ENCODE results near the gene SNAP47.
"Not testable (repeated sequence)": the region's sequence is repeated elsewhere in the genome, so short reads cannot be mapped to it uniquely, and the experiment has no call there.

Gene SNAP47

DNA sequence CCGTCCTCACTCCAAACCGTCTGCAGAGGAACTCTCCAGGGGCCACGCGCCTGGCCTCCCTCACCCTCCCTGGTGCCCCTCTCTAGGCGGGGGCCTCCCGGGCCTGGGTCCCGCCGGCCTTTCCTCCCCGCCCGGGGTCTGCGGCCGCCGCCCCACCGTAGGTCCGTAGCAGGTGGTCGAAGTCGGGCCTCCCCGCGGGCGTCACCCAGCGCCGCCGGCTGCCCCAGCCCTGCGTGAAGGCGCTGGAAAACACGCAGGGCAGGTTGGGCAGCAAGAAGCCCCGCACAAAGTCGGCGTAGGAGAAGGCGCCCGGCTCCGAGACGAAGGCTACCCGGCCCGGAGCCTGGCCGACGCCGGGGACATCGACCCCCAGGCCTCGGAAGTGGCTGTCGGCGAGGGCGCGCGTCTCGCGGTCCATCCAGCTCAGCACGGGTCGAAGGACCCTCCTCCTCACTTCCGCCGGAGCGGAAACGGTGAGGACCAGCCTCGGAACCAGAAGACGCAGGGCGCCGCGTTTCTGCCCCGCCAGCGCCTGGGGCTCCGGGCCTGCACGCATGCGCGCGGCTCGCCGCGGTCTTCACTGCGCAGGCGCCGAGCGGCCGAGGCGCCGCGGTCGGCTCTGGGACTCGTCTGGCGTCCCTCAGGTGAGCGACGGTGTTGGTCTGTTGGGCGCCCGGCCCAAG lies at the start of gene SNAP47, which contains the start of gene JMJD4:
TSS of gene SNAP47 (plus strand) at position 580 of the 683 bp plus-strand sequence. CDS start 12,302 bp downstream, outside the sequence.
TSS of gene JMJD4 (minus strand) at position 447 of the 683 bp plus-strand sequence. CDS start at position 418, 29 bp downstream.
- peak; percentile 89 for DNase-seq (ENCODE audit: low read depth)

- DNase-seq (ENCODE audit: low read depth): no peak
These were observed 49.4 kb upstream of the SNAP47 start for GRCh38 chr1:227685807-227686206.

DNA sequence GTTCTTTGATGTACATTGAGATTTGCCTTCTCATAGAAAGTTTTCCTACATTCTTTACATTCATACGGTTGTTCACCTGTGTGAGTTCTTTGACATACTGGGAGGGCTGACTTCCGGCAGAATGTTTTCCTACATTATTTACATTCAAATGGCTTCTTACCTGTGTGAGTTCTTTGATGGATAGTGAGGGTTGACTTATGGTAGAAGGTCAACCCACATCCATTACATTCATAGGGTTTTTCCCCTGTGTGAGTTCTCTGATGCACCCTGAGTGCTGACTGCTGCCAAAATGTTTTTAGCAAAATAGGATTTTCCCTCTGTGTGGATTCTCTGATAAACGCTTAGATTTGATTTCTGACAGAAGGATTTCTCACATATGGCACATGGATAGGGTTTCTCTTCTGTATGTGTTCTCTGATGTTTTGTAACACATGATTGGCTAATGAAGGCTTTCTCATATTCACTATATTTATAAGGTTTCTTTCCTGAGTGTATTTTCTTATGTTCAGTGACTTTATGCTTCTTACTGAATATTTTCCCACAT lies 37.8 kb upstream of the SNAP47 start:
- no peak for DNase-seq (ENCODE audit: low read depth)

DNA sequence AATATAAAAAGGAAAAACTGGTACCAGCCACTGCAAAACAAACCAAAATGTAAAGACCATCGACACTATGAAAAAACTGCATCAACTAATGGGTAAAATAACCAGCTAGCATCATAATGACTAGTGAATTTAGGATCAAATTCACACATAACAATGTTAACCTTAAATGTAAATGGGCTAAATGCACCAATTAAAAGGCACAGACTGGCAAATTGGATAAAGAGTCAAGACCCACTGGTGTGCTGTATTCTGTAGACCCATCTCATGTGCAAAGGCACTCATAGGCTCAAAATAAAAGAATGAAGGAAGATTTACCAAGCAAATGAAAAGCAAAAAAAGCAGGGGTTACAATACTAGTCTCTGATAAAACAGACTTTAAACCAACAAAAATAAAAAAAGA lies 33.6 kb upstream of the SNAP47 start:
- DNase-seq (ENCODE audit: low read depth): not testable (repeated sequence)

GRCh38 chr1:227707846-227708245 lies 27.4 kb upstream of the SNAP47 start:
- DNase-seq (ENCODE audit: low read depth): no peak

DNA sequence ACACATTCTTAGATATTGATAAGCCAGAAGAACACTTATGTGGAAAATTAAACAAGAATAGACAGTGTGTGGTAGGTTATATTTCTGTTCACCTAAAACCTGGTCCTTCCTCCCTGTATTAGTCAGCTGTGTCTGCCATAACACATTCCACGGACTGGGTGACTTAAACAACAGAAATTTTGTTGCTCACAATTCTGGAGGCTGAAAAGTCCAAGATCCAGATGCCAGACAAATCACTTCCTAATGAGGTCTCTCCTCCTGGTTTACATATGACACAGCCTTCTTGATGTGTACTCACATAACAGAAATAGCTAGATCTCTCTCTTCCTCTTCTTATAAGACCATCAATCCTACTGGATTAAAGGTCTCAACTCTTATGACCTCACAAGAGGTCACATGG lies 25.8 kb upstream of the SNAP47 start:
- no peak for DNase-seq (ENCODE audit: low read depth)

DNA sequence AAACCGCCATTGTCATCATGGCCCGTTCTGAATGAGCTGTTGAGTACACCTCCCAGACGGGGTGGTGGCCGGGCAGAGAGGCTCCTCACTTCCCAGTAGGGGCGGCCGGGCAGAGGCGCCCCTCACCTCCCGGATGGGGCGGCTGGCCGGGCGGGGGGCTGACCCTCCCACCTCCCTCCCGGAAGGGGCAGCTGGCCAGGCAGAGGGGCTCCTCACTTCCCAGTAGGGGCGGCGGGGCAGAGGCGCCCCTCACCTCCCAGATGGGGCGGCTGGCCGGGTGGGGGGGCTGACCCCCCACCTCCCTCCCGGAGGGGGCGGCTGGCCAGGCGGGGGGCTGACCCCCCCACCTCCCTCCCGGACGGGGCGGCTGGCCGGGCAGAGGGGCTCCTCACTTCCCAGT lies 24.8 kb upstream of the SNAP47 start:
- DNase-seq (ENCODE audit: low read depth): not testable (repeated sequence)

DNA sequence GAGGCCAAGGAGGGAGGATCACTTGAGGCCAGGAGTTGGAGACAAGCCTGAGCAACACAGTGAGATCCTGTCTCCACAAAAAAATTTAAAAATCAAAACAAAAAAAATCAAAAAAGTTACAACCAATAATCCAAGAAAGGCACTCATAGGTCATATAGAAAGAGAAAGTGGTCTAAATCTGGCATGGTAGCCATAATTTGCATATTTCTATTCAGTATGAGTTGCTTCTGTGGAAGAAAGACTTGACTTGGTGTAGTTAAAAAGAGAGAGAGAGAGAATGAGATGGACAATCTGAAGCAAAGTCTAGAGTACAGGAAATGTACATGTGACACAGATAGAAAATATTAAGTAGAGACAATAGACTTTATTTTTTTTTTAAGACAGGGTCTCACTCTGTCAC lies 22.6 kb upstream of the SNAP47 start:
- DNase-seq (ENCODE audit: low read depth): no peak

GRCh38 chr1:227718932-227719331 lies 16.3 kb upstream of the SNAP47 start:
- no peak for DNase-seq (ENCODE audit: low read depth)

GRCh38 chr1:227723474-227723873 lies 11.8 kb upstream of the SNAP47 start:
- no peak for DNase-seq (ENCODE audit: low read depth)

- no peak for DNase-seq (ENCODE audit: low read depth)
These were observed 10.2 kb upstream of the SNAP47 start for GRCh38 chr1:227725046-227725445.

DNA sequence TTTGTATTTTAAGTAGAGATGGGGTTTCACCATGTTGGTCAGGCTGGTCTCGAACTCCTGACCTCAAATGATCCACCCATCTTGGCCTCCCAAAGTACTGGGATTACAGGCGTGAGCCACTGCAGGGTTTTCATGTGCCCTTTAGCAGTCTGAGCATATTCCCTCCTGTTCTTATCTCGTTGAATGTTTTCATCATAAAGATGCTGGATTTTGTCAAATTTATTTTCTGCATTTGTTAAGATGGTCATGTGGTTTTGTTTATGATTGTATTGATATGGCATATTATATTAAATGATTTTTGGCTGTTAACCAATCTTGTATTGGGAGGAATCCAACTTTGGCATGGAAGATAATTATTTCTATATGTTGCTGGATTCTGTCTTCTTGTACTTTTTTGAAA lies 8.9 kb upstream of the SNAP47 start:
- DNase-seq (ENCODE audit: low read depth): no peak

DNA sequence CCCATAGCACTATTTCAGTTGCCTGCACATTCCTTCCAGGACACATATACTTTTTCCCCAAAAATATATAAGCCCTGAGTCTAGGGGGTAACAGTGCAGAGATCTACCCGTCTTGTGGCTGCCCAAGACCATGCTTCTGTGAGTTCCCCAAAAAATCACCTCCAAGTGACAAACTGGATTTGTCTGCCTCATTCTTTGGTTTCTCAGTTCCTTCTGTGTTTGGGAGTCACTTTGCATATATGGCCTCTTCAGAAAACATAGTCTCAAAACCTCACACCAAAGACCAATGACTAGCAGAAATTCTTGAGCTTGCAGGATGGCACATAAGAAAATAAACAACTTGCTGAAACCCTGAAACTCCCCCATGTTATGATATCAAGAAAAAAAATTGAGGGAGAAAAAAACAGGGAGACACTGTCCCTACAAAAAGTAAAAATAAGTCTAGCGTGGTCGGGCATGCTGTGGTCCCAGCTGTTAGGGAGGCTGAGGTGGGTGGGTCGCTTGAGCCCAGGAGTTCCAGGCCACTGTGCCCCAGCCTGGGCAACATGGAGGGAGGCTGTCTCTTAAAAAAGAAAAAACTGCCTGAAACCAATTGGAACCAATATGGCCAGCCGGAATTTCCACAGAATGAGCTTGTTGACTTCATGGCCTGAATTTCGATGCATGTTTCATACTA lies 8.2 kb upstream of the SNAP47 start:
- DNase-seq (ENCODE audit: low read depth): no peak

DNA sequence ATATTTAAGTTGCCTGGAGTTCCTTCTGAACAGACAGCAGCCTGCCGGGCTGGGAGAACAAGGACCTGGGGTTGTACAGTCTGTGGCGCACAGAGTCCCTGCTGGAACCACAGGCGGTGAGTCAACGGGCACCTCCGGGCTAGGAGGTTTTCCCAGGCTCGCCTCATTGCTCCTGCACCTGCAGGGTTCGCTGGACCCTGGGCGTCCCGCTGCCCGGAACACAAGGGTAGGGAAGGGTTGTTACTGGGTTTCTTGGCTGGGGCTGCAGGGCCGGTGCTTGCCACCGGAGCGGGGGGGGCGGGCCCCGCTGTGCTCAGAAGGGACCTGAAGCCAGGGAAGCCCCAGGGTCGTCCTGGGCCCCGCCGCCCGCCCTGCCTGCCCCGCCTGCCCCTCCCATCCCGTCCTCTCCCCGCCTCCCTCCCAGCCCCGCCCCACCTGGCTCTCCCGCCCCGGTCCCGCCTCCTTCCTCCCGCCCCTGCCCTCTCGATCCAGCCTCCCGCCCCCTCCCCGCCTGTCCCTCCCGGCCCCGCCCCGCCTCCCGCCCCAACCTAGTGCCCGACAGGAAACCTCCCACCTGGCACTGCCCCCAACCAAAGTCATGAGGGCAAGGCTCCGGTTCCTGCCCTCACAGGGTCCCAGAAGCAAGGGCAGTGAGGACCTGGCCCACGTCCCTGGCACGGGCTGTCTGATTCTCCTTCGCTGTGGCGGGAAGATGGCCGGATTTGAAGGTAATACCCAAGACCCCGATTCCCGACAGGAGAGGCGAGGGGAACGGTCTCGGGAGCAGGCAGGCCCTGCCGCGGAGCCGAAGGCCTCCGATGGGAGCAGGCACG lies 7.0 kb upstream of the SNAP47 start:
- peak; percentile 62 for DNase-seq (ENCODE audit: low read depth)

DNA sequence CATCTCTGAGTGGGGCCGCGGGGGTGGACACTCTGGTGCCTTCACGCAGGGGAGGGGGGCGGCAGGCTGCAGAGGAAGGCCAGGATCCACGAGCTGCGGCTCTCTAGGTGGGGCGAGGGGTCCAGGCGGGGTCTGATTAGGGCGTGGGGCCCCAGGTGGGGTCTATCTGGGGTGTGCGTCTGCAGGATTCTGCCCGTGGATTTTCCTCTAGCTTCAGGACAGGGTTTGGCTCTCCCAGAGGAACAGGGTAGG lies 6.4 kb upstream of the SNAP47 start:
- DNase-seq (ENCODE audit: low read depth): no peak

DNA sequence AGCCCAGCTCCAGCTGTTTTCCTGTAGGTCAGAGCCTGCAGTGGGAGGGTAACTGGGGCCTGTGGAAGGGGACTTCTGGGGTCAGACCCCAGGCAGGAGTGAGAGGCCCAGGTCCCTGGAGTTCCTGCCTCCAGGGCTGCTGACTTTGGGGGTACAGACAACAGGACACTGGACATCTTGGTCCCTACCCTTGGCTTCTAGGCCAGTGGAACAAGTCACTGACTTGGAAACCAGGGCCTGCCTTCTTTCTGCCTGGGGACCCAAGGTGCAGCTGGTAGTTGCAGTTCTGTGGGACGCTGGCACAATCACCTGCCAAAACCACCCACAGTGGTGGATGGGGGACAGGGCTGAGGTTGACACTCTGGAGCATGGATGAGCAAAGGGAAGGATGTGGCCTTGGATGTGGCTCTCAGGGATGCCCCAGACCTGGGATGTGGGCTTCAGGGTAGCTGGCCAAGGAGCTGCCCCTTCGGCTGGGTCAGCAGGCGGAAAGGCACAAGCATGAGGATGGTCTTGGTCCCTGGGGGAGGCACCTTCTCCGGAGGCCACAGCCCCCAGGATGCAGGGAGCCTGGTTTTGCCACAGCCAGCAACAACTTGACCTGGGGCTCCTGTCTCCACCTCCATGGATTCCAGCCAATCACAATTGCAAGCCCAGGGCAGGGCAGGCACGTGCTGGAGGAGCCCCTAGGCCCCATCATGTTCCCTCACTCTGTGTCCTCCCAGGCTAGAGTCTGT lies 5.9 kb upstream of the SNAP47 start:
- no peak for DNase-seq (ENCODE audit: low read depth)

DNA sequence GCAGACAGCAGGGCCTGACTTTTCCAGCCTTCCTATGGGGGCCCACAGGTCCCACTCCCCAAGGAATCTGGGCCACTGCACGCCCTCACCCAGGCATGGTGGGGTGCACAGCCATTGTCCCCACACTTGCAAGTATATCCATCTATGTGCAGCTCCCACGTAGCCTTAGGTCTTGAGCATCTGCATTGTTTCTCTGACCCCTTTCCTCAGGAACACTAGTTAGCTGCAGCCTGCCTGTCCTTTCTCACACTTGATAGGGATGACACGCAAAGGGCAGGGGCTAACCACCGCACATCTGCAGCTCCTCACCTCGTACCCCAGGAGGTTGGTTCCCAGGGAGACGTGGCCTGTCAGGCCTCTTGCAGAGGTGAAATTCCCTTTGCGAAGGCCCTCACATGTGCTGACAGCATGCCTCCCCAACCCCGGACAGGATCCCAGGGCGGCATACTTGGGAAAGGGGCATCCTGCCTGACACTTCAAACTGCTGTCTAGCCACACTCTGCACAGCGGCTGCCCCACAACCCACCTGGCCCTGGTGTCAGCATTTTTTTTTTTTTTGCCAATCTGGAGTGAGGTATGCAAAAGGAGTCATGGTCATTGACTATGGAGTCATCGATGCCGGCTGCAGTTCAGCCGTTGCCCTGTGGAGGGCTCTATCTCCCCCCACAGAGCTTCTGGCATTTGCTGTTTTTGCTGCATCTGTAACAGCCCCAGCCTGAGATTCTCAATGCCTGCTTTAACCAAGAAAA lies 5.2 kb upstream of the SNAP47 start:
- DNase-seq (ENCODE audit: low read depth): no peak

GRCh38 chr1:227730630-227731151 lies 4.5 kb upstream of the SNAP47 start:
- DNase-seq (ENCODE audit: low read depth): no peak

- no peak for DNase-seq (ENCODE audit: low read depth)
These were observed 4.0 kb upstream of the SNAP47 start for GRCh38 chr1:227731241-227731677.

DNA sequence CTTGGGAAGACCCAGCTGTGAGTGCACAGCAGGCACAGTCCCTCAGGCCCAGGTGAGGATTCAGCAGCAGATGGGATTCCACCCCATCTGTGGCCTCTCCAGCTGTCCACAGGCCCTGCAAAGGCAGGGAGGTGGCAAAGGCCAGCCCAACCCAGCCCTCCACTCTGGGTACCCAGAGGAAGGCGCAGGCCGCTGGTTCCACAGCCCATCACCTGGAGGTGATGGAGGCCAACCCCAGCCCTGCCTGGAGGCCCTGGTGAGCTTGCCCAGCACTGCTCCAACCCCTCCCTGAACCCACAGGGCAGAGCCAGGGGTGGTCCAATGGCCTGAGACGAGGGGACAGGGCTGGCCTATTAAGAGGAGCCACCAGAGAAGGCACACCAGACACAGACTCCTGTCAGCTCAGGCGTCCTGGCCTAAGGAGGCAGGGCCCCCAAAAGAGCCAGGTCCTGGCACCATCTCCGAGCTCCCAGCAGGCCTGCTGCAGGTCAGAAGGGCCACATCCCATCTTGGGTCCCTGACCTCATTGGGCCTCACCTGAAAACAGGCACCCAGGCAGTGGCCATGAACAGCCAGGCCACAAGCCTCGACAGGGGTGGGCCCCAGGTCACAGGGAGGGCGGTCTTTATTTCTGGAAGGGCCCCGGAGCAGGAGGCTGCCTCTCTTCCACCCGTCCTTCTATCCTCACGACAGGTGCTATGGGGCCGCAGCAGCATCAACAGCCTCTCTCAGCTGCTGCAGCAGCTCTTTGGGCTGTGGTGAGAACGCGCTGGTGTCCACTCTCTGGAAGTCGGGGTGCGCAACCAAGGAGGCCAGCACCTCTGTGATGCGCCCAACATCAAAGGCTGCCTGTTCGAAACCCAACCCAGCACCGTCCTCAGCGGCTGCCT lies 3.3 kb upstream of the SNAP47 start:
- no peak for DNase-seq (ENCODE audit: low read depth)

Measured in activated T-cell treated with anti-CD3 and anti-CD28 coated beads for 1 hour (primary cell).